Measurements from ENCODE around the gene BNIP2. TPM values are rescaled to one million over a fixed set of nuclear protein-coding genes. Genes with fewer than 3 reads are reported as not detected.
"Not testable (repeated sequence)": the region's sequence is repeated elsewhere in the genome, so short reads cannot be mapped to it uniquely, and the experiment has no call there.

BNIP2 gene
- polyA plus RNA-seq, 1 experiment: 25.3 TPM

DNA sequence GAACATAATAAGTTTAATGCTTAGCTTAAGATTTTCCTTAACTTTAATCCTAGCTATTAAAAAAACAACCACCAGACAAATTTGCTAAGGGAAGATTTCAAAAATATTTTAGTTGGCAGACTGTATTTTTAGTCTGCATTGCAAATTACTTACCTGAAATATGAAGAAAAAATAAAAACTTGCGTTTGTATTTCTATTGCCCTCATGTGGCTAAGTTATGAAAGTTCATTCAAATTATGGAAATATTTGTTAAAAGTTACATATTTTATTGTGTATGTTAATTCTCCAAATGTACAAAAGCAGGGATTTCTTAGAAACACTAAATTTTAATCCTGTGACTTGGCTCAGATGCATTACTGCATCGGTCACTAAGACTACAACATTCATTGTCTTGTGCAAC is 46.8 kb downstream of the BNIP2 start:
- POLR2A ChIA-PET: no interaction called here
- peaks cover 5% of the 10 kb centered on the region for H3K36me3 ChIP-seq (ENCODE audit: control insufficient read depth, insufficient read depth, low read length)
- DNase-seq (ENCODE audit: low read depth): no peak

DNA sequence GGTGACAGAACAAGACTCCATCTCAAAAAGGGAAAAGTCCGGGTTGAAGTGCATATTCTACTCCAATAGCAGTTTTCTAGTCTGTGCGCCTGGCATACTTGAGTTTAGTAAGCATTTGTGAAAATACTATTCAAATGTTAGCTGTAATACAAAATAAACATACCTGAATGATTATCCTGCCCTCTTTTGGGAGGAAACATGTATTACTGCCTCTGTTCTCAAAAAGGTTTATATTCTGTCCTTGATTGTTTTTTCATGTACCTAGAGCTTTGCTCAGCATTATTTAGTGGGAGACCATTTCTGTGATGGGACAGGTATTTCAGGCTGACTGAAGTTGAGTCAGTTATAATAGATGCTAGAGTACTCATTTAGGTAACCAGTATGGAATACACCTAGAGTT is 51.6 kb downstream of the BNIP2 start:
- H3K27me3 ChIP-seq (ENCODE audit: control insufficient read depth, insufficient read depth, low read length); DNase-seq (ENCODE audit: low read depth); H3K36me3 ChIP-seq (ENCODE audit: control insufficient read depth, insufficient read depth, low read length); POLR2A ChIA-PET; H3K4me3 ChIP-seq (ENCODE audit: low read depth, low read length): not testable (repeated sequence)
- CTCF ChIA-PET: interaction anchor here (1.8 kb wide), 1 partner anchor 9 kb away, joined by 5 read pairs; no protein-coding TSS in a partner anchor

More for the DNA sequence above, 46.8 kb downstream of the BNIP2 start:
- TF ChIP-seq, protein P1, sequence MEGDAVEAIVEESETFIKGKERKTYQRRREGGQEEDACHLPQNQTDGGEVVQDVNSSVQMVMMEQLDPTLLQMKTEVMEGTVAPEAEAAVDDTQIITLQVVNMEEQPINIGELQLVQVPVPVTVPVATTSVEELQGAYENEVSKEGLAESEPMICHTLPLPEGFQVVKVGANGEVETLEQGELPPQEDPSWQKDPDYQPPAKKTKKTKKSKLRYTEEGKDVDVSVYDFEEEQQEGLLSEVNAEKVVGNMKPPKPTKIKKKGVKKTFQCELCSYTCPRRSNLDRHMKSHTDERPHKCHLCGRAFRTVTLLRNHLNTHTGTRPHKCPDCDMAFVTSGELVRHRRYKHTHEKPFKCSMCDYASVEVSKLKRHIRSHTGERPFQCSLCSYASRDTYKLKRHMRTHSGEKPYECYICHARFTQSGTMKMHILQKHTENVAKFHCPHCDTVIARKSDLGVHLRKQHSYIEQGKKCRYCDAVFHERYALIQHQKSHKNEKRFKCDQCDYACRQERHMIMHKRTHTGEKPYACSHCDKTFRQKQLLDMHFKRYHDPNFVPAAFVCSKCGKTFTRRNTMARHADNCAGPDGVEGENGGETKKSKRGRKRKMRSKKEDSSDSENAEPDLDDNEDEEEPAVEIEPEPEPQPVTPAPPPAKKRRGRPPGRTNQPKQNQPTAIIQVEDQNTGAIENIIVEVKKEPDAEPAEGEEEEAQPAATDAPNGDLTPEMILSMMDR (IDR thresholded peaks at IDR 0.05; ENCODE audit: insufficient read depth, low read depth, low read length): no peak
- H3K4me3 ChIP-seq (ENCODE audit: low read depth, low read length): no peak overlapping the region
- CTCF ChIA-PET: interaction anchor here (0.7 to 1.2 kb wide), 4 partner anchors 9 to 12 kb away, joined by 3 to 6 read pairs (median 4); no protein-coding TSS in a partner anchor
- no peaks in the 10 kb centered on the region for H3K27me3 ChIP-seq (ENCODE audit: control insufficient read depth, insufficient read depth, low read length)

GRCh38 chr15:59636184-59636583 is 52.9 kb downstream of the BNIP2 start:
- H3K4me3 ChIP-seq (ENCODE audit: low read depth, low read length): no peak overlapping the region
- ChIA-PET POLR2A (no interaction called here), CTCF (interaction anchor here (0.8 to 3.9 kb wide), 2 partner anchors 18 to 107 kb away, joined by 3 to 14 read pairs; no protein-coding TSS in a partner anchor)
- DNase-seq (ENCODE audit: low read depth): no peak
- H3K36me3 ChIP-seq (ENCODE audit: control insufficient read depth, insufficient read depth, low read length): no peaks in the 10 kb centered on the region
- TF ChIP-seq, protein P1 (IDR thresholded peaks at IDR 0.05; ENCODE audit: insufficient read depth, low read depth, low read length): no peak
- H3K27me3 ChIP-seq (ENCODE audit: control insufficient read depth, insufficient read depth, low read length): no peaks in the 10 kb centered on the region

DNA sequence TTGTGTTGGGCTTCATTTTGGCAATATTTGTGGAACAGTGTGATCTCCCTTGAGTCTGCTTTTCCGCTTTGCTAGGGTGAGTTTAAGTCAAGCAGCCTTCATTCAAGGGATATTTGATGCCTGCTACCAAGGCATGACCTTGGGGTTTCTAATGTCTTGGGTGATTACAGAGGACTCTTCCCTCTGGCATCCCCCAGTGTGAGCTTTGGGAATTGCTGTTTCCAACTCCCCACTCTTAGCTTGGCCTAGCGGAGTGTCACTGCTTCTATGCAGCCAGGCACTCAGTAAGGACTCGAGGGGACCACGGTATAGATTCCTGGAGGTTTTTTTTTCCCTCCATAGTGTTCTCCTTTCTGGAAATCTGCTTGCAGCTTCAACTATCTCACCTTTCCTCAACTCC is 56.4 kb downstream of the BNIP2 start:
- TF ChIP-seq, protein P1 (IDR thresholded peaks at IDR 0.05; ENCODE audit: insufficient read depth, low read depth, low read length): peak; percentile 26; the same call in 1 of the 2 replicates
- H3K27me3 ChIP-seq (ENCODE audit: control insufficient read depth, insufficient read depth, low read length): no peaks in the 10 kb centered on the region
- no peak for DNase-seq (ENCODE audit: low read depth)

GRCh38 chr15:59622289-59622688 is 66.8 kb downstream of the BNIP2 start:
- Histone ChIP-seq H3K4me3 (ENCODE audit: low read depth, low read length) (no peak overlapping the region), H3K36me3 (ENCODE audit: control insufficient read depth, insufficient read depth, low read length) (no peaks in the 10 kb centered on the region), H3K27me3 (ENCODE audit: control insufficient read depth, insufficient read depth, low read length) (peaks cover 4% of the 10 kb centered on the region)
- ChIA-PET CTCF (interaction anchor here (0.7 kb wide), 1 partner anchor 93 kb away, joined by 3 read pairs; no protein-coding TSS in a partner anchor), POLR2A (no interaction called here)
- TF ChIP-seq, protein P1 (IDR thresholded peaks at IDR 0.05; ENCODE audit: insufficient read depth, low read depth, low read length): peak; percentile 44
- DNase-seq (ENCODE audit: low read depth): no peak

More for the DNA sequence above, 56.4 kb downstream of the BNIP2 start:
- H3K36me3 ChIP-seq (ENCODE audit: control insufficient read depth, insufficient read depth, low read length): no peaks in the 10 kb centered on the region
- H3K4me3 ChIP-seq (ENCODE audit: low read depth, low read length): no peak overlapping the region
- CTCF ChIA-PET: interaction anchor here (1.2 to 3.9 kb wide), 2 partner anchors 9 to 103 kb away, joined by 4 to 14 read pairs; no protein-coding TSS in a partner anchor
- POLR2A ChIA-PET: no interaction called here

DNA sequence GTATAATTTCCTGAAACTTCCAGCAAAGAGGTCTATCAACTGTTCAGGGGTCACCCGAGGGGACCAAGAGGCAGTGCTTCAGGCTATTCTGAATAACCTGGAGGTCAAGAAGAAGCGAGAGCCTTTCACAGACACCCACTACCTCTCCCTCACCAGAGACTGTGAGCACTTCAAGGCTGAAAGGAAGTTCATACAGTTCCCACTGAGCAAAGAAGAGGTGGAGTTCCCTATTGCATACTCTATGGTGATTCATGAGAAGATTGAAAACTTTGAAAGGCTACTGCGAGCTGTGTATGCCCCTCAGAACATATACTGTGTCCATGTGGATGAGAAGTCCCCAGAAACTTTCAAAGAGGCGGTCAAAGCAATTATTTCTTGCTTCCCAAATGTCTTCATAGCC is 70.7 kb downstream of the BNIP2 start:
- CTCF ChIA-PET: no interaction called here
- Histone ChIP-seq H3K36me3 (ENCODE audit: control insufficient read depth, insufficient read depth, low read length) (no peaks in the 10 kb centered on the region), H3K27me3 (ENCODE audit: control insufficient read depth, insufficient read depth, low read length) (no peaks in the 10 kb centered on the region; the same call in 1 of the 2 replicates), H3K4me3 (ENCODE audit: low read depth, low read length) (no peak overlapping the region)
- TF ChIP-seq, protein P1 (IDR thresholded peaks at IDR 0.05; ENCODE audit: insufficient read depth, low read depth, low read length): no peak
- POLR2A ChIA-PET: no interaction called here
- DNase-seq (ENCODE audit: low read depth): no peak

Measured in BJ (cell line).